ENCODE results near the gene PLEKHH1. TPM values are rescaled to one million over a fixed set of nuclear protein-coding genes. Genes with fewer than 3 reads are reported as not detected.

PLEKHH1 gene
- total and polyA plus RNA-seq, 2 of the 8 experiments (the other 6 are each of a cell fraction or from before 2014, with no cell fraction given) = 28.3 to 33.3 TPM

- H3K36me3 ChIP-seq (ENCODE audit: control insufficient read depth in 2 of 4, insufficient read depth in 4 of 4, low read length in 3 of 4) = peaks cover 0 to 2% (median 0%) of the 10 kb centered on the region in 4 experiments; a peak in 1 of 8 replicates
- H2BK15ac ChIP-seq (ENCODE audit: low read length) = no peak overlapping the region
- no peak overlapping the region for H2AFZ ChIP-seq (ENCODE audit: low read length)
- H3K9me3 ChIP-seq (ENCODE audit: insufficient read depth in 2 of 2, low read depth in 1 of 2, low read length in 1 of 2) = no peaks in the 10 kb centered on the region
- no peak overlapping the region for H4K8ac ChIP-seq (ENCODE audit: extremely low read depth, insufficient read depth, low read length)
- H3K9ac ChIP-seq (replicated peaks in 1 of 4; ENCODE audit: extremely low read depth in 1 of 4, low read depth in 3 of 4, low read length in 3 of 4) = no peak overlapping the region
- H3K14ac ChIP-seq (ENCODE audit: insufficient read length) = no peak overlapping the region
- H3K56ac ChIP-seq (replicated peaks; ENCODE audit: insufficient read length, low read depth, low read length) = no peak overlapping the region
- no peak overlapping the region for H2BK20ac ChIP-seq (ENCODE audit: low read length)
- H3K23me2 ChIP-seq (ENCODE audit: low read depth, low read length) = no peaks in the 10 kb centered on the region
- H3K23ac ChIP-seq (ENCODE audit: insufficient read length) = no peak overlapping the region
- no peaks in the 10 kb centered on the region for H3K27me3 ChIP-seq (replicated peaks in 1 of 4; ENCODE audit: control insufficient read depth in 3 of 4, extremely low read depth in 1 of 4, insufficient read depth in 3 of 4, low read length in 3 of 4)
- H3K4ac ChIP-seq (replicated peaks; ENCODE audit: insufficient read length, low read depth, low read length) = no peak overlapping the region
- POLR2A ChIA-PET (ENCODE audit: partially characterized antibody) = interaction anchor here (1.2 to 3.7 kb wide), 3 partner anchors 9 to 133 kb away, joined by 3 to 16 read pairs (median 6); no protein-coding TSS in a partner anchor
- WGBS, 2 experiments (ENCODE audit: extremely low coverage in 1 of 2, insufficient coverage in 1 of 2, insufficient read length in 1 of 2, insufficient replicate concordance in 2 of 2, low coverage in 1 of 2, low lambda C conversion rate in 2 of 2, missing lambda C conversion rate in 1 of 2) = 87% methylated on average over 3 of the region's 3 CpGs; no CpG with 5 or more reads in 1 of the 2 experiments
- H4K5ac ChIP-seq (ENCODE audit: insufficient read length, low read depth, low read length) = no peak overlapping the region
- peaks cover 0 to 3% (median under 1%) of the 10 kb centered on the region in 4 experiments; a peak in 2 of 7 replicates for H3K4me1 ChIP-seq (replicated peaks in 1 of 4; ENCODE audit: control insufficient read depth in 3 of 4, insufficient read depth in 4 of 4, low read length in 3 of 4)
- H3K27ac ChIP-seq (ENCODE audit: low read depth, low read length) = no peak overlapping the region
- H3K79me2 ChIP-seq (ENCODE audit: control insufficient read depth in 1 of 2, insufficient read depth in 2 of 2, low read length in 2 of 2) = no peaks in the 10 kb centered on the region
- CTCF ChIA-PET (ENCODE audit: partially characterized antibody) = interaction anchor here (0.6 to 18.2 kb wide), 9 partner anchors 9 to 525 kb away, joined by 3 to 187 read pairs (median 5); no protein-coding TSS in a partner anchor
- peak overlapping the region; percentile 52 for H2BK5ac ChIP-seq (ENCODE audit: low read depth, low read length)
- H3K18ac ChIP-seq (ENCODE audit: extremely low read depth, low read length) = no peak overlapping the region
- no peak overlapping the region for H2BK120ac ChIP-seq (replicated peaks; ENCODE audit: low read depth, low read length)
- no peak overlapping the region for H3K4me2 ChIP-seq (ENCODE audit: insufficient read depth in 1 of 2, low read depth in 2 of 2, low read length in 2 of 2)
- no peak for DNase-seq (ENCODE audit: low read depth in 1 of 2, low spot score in 2 of 2)
- no peaks in the 10 kb centered on the region for H4K20me1 ChIP-seq (replicated peaks in 1 of 2; ENCODE audit: control insufficient read depth in 1 of 2, insufficient read depth in 2 of 2, low read length in 2 of 2)
- H2AK5ac ChIP-seq (ENCODE audit: low read depth, low read length) = no peak overlapping the region
- H4K91ac ChIP-seq (replicated peaks; ENCODE audit: insufficient read length, low read length) = no peak overlapping the region
- TF ChIP-seq RAD21 (IDR thresholded peaks at IDR 0.05 in 1 of 2, conservative IDR thresholded peaks at IDR 0.05 in 1 of 2; ENCODE audit: low read depth in 2 of 2, low read length in 2 of 2) (no peak), SIRT6 (IDR thresholded peaks at IDR 0.05; ENCODE audit: low read length) (no peak), SIN3A (conservative IDR thresholded peaks at IDR 0.05 in 1 of 2, IDR thresholded peaks at IDR 0.05 in 1 of 2; ENCODE audit: low read depth in 1 of 2, low read length in 2 of 2) (no peak), PHF8 (conservative IDR thresholded peaks at IDR 0.05; ENCODE audit: low read depth, low read length) (no peak), BRCA1 (IDR thresholded peaks at IDR 0.05; ENCODE audit: low read depth, low read length) (no peak), KDM5A (IDR thresholded peaks at IDR 0.05; ENCODE audit: low read length) (no peak), SUZ12 (IDR thresholded peaks at IDR 0.05; ENCODE audit: low read length) (no peak), RXRA (IDR thresholded peaks at IDR 0.05; ENCODE audit: insufficient read depth, low read depth, low read length) (no peak), CBX8 (IDR thresholded peaks at IDR 0.05; ENCODE audit: borderline replicate concordance, low read depth, low read length) (no peak)
- TF ChIP-seq, protein P1, sequence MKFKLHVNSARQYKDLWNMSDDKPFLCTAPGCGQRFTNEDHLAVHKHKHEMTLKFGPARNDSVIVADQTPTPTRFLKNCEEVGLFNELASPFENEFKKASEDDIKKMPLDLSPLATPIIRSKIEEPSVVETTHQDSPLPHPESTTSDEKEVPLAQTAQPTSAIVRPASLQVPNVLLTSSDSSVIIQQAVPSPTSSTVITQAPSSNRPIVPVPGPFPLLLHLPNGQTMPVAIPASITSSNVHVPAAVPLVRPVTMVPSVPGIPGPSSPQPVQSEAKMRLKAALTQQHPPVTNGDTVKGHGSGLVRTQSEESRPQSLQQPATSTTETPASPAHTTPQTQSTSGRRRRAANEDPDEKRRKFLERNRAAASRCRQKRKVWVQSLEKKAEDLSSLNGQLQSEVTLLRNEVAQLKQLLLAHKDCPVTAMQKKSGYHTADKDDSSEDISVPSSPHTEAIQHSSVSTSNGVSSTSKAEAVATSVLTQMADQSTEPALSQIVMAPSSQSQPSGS (IDR thresholded peaks at IDR 0.05; ENCODE audit: low read length) = no peak
- TF ChIP-seq, protein P2, sequence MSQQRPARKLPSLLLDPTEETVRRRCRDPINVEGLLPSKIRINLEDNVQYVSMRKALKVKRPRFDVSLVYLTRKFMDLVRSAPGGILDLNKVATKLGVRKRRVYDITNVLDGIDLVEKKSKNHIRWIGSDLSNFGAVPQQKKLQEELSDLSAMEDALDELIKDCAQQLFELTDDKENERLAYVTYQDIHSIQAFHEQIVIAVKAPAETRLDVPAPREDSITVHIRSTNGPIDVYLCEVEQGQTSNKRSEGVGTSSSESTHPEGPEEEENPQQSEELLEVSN (IDR thresholded peaks at IDR 0.05) = no peak
- peak overlapping the region; percentile 50; the same call in 1 of the 2 replicates for H2BK12ac ChIP-seq (ENCODE audit: low read depth, low read length)
- no peaks in the 10 kb centered on the region for H3K79me1 ChIP-seq (ENCODE audit: low read depth, low read length)
- FAIRE-seq = no peak
- no peak overlapping the region for H3K4me3 ChIP-seq (ENCODE audit: extremely low read depth in 1 of 4, insufficient read depth in 2 of 4, low read depth in 3 of 4, low read length in 4 of 4)
These were observed 24.6 kb downstream of the PLEKHH1 start for GRCh38 chr14:67557656-67558055.
